C4-2B (cell line): ENCODE data around the gene ARL8B.

Source experiments
- ZFX ChIP-seq: fragments of 450-650 bp; IDR thresholded peaks from 2 replicates; pipeline ENCODE4 v1.6.1; 2017
- TF ChIP-seq, protein P1 (sequence below): fragments of 450-650 bp; conservative IDR thresholded peaks from 2 replicates; pipeline ENCODE4 v1.5.1; 2017; ENCODE audit warnings: mild to moderate bottlenecking

DNA sequence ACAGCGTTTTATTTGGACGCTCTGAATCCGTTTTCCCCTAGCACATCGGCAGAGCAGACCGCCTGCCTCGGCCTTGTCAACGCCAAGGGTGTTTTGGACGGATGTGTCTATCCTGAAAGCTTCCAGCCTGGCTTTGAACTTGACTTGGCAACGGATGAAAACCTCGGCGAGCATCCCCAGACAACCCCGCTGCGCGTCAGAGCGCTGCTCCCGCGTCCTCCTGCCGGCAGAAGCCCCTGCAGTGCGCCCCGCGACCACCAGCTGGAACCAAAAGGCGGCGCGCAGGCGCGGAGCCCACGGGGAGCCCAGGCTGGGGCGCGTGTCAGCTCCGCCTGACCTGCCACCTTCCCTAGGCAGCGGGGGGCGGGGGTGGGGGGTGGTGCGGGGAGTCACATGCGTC is 26.2 kb upstream of the ARL8B start:
- TF ChIP-seq, protein P1, sequence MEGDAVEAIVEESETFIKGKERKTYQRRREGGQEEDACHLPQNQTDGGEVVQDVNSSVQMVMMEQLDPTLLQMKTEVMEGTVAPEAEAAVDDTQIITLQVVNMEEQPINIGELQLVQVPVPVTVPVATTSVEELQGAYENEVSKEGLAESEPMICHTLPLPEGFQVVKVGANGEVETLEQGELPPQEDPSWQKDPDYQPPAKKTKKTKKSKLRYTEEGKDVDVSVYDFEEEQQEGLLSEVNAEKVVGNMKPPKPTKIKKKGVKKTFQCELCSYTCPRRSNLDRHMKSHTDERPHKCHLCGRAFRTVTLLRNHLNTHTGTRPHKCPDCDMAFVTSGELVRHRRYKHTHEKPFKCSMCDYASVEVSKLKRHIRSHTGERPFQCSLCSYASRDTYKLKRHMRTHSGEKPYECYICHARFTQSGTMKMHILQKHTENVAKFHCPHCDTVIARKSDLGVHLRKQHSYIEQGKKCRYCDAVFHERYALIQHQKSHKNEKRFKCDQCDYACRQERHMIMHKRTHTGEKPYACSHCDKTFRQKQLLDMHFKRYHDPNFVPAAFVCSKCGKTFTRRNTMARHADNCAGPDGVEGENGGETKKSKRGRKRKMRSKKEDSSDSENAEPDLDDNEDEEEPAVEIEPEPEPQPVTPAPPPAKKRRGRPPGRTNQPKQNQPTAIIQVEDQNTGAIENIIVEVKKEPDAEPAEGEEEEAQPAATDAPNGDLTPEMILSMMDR: no peak
- no peak for TF ChIP-seq ZFX
